ENCODE data around the gene USP33. TPM values are rescaled to one million over a fixed set of nuclear protein-coding genes. Genes with fewer than 3 reads are reported as not detected.
A peak's percentile ranks its signal among the peaks of the same experiment; 100 is the strongest.

The USP33 gene
- total RNA-seq, 1 experiment from 2014 or later: 51.5 TPM

DNA sequence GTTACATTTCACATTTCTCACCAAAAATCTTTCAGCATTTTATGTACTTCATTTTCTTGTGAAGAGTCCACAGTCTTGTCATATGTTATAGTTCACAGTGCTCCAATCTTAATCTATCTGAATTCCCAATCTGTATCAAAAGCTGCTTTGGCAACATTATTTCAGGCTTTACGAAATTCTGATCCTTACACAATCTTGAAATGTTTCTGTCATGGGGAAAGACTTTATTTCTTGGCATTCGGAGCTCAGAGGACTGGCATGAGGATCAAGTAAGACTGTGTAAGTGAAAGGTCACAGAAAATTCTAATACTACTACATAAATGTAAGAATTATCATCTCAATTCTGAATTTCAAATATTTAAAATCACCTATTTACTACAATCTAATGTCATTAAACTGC, 2.0 kb downstream of the USP33 start:
- H2AK5ac ChIP-seq (ENCODE audit: insufficient read length, low read length): no peak overlapping the region
- H3K79me1 ChIP-seq (ENCODE audit: insufficient read depth, low read depth, low read length, poor library complexity, severe bottlenecking): peaks cover 3% of the 10 kb centered on the region
- no peaks in the 10 kb centered on the region for H3K27me3 ChIP-seq (ENCODE audit: insufficient read depth, low read length)
- H4K91ac ChIP-seq (ENCODE audit: insufficient read length, low read depth, low read length): no peak overlapping the region
- peak overlapping the region; percentile 67 to 85 for H3K4me3 Mint-ChIP-seq
- no peak overlapping the region for H3K4ac ChIP-seq (ENCODE audit: low read depth, low read length)
- no peak overlapping the region for H2BK12ac ChIP-seq (ENCODE audit: insufficient read length, low read depth, low read length)
- H3K23ac ChIP-seq (ENCODE audit: insufficient read length, low read depth, low read length): no peak overlapping the region
- H3K14ac ChIP-seq (ENCODE audit: insufficient read depth, low read length): no peak overlapping the region
- no peaks in the 10 kb centered on the region for H3K9me3 ChIP-seq (ENCODE audit: control insufficient read depth, low read depth, low read length)
- no peak overlapping the region for H3K18ac ChIP-seq (ENCODE audit: insufficient read length, low read depth, low read length)
- H2BK5ac ChIP-seq (ENCODE audit: insufficient read length, low read length): no peak overlapping the region
- H4K8ac ChIP-seq (replicated peaks; ENCODE audit: insufficient read length, low read depth, low read length): no peak overlapping the region
- H4K5ac ChIP-seq (ENCODE audit: insufficient read length, low read depth, low read length): no peak overlapping the region
- H3K27me3 Mint-ChIP-seq (ENCODE audit: low read depth): no peaks in the 10 kb centered on the region
- TF ChIP-seq, protein P1, sequence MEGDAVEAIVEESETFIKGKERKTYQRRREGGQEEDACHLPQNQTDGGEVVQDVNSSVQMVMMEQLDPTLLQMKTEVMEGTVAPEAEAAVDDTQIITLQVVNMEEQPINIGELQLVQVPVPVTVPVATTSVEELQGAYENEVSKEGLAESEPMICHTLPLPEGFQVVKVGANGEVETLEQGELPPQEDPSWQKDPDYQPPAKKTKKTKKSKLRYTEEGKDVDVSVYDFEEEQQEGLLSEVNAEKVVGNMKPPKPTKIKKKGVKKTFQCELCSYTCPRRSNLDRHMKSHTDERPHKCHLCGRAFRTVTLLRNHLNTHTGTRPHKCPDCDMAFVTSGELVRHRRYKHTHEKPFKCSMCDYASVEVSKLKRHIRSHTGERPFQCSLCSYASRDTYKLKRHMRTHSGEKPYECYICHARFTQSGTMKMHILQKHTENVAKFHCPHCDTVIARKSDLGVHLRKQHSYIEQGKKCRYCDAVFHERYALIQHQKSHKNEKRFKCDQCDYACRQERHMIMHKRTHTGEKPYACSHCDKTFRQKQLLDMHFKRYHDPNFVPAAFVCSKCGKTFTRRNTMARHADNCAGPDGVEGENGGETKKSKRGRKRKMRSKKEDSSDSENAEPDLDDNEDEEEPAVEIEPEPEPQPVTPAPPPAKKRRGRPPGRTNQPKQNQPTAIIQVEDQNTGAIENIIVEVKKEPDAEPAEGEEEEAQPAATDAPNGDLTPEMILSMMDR (conservative IDR thresholded peaks at IDR 0.05): no peak
- H3K27ac ChIP-seq (ENCODE audit: insufficient read length, low read depth, low read length): no peak overlapping the region
- H3K79me2 ChIP-seq (ENCODE audit: insufficient read depth, low read length): peaks cover 17% of the 10 kb centered on the region; the same call in 1 of the 2 replicates
- H3K36me3 Mint-ChIP-seq (ENCODE audit: insufficient read depth in 1 of 3, low read depth in 3 of 3): no peaks in the 10 kb centered on the region
- H3K4me2 ChIP-seq (ENCODE audit: insufficient read depth, insufficient read length, low read length): no peak overlapping the region
- H2AFZ ChIP-seq (ENCODE audit: low read length): no peak overlapping the region
- no peak overlapping the region for H2BK15ac ChIP-seq (ENCODE audit: low read depth, low read length)
- H3K27ac Mint-ChIP-seq: no peak overlapping the region
- no peak overlapping the region for H3T11ph ChIP-seq (ENCODE audit: low read length)
- H4K20me1 ChIP-seq (ENCODE audit: control insufficient read depth, insufficient read depth, insufficient read length): no peaks in the 10 kb centered on the region
- H2BK20ac ChIP-seq (ENCODE audit: low read depth, low read length, poor library complexity, severe bottlenecking): no peak overlapping the region
- H3K23me2 ChIP-seq (ENCODE audit: insufficient read length, low read depth, low read length, poor library complexity, severe bottlenecking): peaks cover 3% of the 10 kb centered on the region
- no peaks in the 10 kb centered on the region; a peak in 1 of 5 replicates for H3K9me3 Mint-ChIP-seq
- H2BK120ac ChIP-seq (ENCODE audit: low read depth, low read length, poor library complexity, severe bottlenecking): no peak overlapping the region
- no CpG with 5 or more reads among the region's 2 CpGs for WGBS (ENCODE audit: extremely low coverage, insufficient read length, low lambda C conversion rate)
- H3K4me1 Mint-ChIP-seq: peaks cover 18 to 19% of the 10 kb centered on the region in 2 experiments
- H3K9ac ChIP-seq (ENCODE audit: extremely low read depth, insufficient read length, low read length): no peak overlapping the region
- H3K4me1 ChIP-seq (ENCODE audit: insufficient read depth, low read length): no peaks in the 10 kb centered on the region
- H3K56ac ChIP-seq (ENCODE audit: insufficient read length, low read depth, low read length): no peak overlapping the region
- DNase-seq: no peak

All from H9 (cell line).